HG02840 (cell line): ENCODE data around the gene CLEC1A.

ENCODE experiments used
- ATAC-seq: cut with Tn5 transposase; IDR thresholded peaks from one replicate; pipeline ENCODE4 v1.9.1; 2021; ENCODE audit warnings: mild to moderate bottlenecking, moderate library complexity, moderate number of reproducible peaks; ENCODE audit not compliant: unreplicated experiment, low FRiP score

Gene CLEC1A, protein sequence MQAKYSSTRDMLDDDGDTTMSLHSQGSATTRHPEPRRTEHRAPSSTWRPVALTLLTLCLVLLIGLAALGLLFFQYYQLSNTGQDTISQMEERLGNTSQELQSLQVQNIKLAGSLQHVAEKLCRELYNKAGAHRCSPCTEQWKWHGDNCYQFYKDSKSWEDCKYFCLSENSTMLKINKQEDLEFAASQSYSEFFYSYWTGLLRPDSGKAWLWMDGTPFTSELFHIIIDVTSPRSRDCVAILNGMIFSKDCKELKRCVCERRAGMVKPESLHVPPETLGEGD

GRCh38 chr12:10098791-10099190 lies at the start of gene CLEC1A:
Gene CLEC1A, minus strand, starts transcription at chr12:10098985. Its CDS starts 63 bp downstream, at chr12:10098922.
- ATAC-seq, result no peak

DNA sequence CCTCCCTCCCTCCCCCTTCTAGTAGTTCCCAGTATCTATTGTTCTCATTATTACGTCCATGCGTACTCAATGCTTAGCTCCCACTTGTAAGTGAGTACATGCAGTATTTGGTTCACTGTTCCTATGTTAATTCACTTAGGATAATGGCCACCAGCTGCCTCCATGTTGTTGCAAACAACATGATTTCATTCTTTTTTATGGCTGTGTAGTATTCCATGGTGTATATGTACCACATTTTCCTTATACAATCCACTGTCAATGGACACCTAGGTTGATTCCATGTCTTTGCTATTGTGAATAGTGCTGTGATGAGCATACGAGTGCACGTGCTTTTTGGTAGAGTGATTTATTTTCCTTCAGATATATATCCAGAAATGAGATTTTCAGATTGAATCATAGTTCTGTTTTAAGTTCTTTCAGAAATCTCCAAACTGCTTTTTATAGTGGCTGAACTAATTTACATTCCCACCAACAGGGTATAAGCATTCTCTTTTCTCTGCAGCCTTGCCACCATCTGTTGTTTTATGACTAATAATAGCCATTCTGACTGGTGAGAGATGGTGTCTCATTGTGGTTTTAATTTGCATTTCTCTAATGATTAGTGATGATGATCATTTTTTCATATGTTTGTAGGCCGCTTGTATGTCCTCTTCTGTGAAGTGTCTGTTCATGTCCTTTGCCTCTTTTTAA lies 49.1 kb upstream of the CLEC1A start:
- ATAC-seq, result peak; percentile 91

DNA sequence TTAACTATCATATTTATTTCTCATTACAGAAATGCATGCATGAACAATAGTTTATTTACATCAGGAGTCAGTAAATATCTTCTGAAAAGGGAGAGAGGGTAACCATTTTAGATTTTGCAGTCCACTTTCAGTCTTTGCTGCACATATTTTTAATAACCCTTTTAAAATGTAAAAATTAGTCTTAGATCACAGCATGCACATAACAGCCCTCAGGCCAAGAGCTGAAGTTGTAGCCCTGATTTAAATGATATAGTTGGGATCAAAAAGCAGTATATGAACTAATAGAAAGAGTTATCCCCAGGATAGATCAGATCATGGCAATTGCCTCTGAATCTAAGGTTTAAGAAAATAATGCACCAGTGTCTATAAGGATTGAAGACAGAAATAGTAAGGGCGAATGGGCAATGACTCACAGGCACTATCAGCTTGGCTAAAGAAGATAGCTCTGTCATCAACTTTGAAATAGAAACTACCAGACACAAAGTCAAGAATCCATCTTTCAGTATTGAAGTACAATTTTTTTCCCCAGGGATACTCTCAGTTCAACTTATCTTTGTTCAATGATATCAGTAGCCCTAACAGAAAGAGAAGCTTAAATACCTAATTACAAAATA lies 44.3 kb upstream of the CLEC1A start:
- ATAC-seq, result no peak

DNA sequence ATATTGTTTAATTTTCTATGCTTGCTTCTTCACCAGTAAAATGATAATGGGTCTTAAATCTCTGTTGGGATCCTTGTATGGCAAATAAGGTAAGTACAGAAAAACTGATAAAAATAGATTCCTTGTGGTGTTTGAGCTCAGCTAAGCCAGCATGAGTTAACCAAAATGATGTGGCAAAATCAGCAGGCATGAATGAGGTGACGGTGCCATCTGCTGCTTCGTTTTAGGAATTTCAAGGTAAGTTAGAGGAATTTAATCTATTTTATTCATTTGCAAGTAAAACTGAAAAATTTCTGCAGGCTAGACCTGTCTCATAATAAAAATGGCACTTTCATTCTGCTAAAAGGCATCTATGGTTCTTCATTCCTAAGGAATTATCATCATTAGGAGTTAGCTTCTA lies 41.2 kb upstream of the CLEC1A start:
- ATAC-seq, result no peak

GRCh38 chr12:10136637-10137205 lies 37.9 kb upstream of the CLEC1A start:
- no peak for ATAC-seq

GRCh38 chr12:10135126-10135525 lies 36.3 kb upstream of the CLEC1A start:
- ATAC-seq, result no peak

DNA sequence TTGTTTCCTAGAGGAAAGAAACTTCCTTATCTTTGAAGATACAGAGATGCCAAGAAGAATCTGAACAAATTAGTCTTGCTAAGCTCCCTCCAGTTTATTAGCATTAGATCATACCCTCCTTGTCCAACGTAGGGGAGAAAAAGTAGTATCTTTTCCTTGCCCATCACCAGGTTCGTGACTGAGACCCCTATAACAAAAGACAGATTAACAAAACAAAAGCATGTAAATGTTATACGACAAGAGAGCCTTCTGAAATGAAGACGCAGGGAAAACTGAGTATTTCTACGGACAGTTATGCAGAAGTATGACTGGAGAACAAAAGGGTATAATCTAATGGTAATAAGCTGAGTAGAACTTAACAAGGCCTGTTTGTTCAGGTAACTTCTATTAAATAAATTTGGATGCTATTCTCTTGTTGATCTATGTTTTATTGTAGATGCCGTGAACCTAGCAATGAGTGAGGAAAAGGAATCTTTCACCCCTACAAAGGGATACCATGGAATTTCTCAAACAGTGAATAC lies 34.1 kb upstream of the CLEC1A start:
- ATAC-seq, result no peak

GRCh38 chr12:10131111-10131690 lies 32.4 kb upstream of the CLEC1A start:
- ATAC-seq, result no peak

DNA sequence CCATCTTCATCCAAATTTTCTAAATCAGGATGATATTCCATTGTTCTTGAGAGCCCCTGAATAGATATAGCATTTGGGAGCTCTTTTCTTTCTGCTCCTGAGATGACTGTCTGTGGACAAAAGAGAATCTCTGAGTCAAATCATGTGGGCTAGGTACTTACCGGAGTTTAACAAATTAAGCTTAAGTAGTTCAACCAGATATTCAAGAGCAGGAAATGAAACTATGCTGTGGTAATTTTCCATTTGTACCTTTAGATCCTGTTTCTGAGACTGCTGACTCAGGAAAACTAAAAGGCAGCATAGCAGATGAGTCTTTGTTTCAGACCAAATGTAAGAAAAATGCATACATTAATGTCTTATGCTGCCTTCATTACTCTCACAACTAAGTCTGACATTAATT lies 31.3 kb upstream of the CLEC1A start, which contains the start of gene CLEC7A:
TSS of gene CLEC7A (minus strand) at position 158 of the 400 bp plus-strand sequence. CDS start at position 41, 117 bp downstream.
- ATAC-seq, result peak; percentile 79

GRCh38 chr12:10128687-10129086 lies 29.9 kb upstream of the CLEC1A start:
- no peak for ATAC-seq

- ATAC-seq, result no peak
Observed at GRCh38 chr12:10126413-10126812, 27.6 kb upstream of the CLEC1A start.

GRCh38 chr12:10122689-10123088 lies 23.9 kb upstream of the CLEC1A start:
- no peak for ATAC-seq

- ATAC-seq, result no peak
Observed at GRCh38 chr12:10121278-10121677, 22.5 kb upstream of the CLEC1A start.

- ATAC-seq, result no peak
Observed at GRCh38 chr12:10119066-10119465, 20.3 kb upstream of the CLEC1A start.

DNA sequence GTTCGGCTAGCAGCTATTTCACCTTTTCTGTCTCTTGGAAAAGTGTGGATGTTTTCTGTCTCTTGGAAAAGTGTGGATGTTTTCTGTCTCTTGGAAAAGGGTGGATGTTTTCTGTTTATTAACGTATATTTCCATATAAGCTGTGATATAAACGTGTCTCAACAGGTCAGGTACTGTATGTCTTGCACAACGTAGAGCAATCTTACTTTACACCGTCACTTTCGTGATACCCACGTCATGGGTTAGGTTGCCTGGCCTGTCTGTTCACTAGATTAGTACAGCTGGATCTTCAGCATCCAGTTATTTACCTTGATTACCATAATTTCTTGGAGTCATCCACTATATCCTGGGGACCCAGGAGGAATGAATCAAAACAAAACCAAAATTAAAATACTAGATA lies 17.1 kb upstream of the CLEC1A start:
- no peak for ATAC-seq

GRCh38 chr12:10115311-10115710 lies 16.5 kb upstream of the CLEC1A start:
- ATAC-seq, result no peak

GRCh38 chr12:10113920-10114319 lies 15.1 kb upstream of the CLEC1A start:
- no peak for ATAC-seq

DNA sequence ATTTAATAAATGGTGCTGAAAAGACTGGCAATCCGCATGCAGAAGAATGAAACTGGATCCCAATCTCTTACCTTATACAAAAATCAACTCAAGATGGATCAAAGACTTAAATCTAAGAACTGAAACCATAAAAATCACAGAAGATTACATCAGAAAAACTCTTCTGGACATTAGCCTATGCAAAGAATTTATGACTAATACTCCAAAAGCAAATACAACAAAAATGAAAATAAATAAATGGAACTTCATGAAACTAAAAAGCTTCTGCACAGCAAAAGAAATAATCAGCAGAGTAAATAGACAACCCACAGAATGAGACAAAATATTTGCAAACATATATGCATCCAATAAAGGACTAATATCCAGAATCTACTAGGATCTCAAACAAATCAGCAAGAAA lies 14.3 kb upstream of the CLEC1A start:
- no peak for ATAC-seq

GRCh38 chr12:10111451-10111850 lies 12.7 kb upstream of the CLEC1A start:
- ATAC-seq, result no peak

DNA sequence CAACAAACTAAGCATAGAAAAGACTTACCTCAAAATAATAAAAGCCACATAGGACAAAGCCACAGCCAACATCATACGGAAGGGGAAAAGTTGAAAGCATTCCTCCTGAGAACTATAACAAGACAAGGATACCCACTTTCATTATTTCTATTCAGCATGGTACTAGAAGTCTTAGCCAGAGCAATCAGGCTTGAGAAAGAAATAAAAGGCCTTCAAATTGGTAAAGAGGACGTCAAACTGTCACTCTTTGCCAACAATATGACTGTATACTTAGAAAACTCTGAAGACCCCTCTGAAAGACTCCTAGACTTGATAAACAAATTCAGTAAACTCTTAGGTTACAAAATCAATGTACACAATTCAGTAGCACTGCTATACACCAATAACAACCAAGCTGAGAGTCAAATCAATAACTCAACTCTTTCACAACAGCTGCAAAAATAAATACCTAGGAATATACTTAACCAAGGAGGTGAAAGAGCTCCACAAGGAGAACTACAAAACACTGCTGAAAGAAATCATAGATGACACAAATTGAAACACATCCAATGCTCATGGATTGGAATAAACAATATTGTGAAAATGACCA lies 11.6 kb upstream of the CLEC1A start:
- no peak for ATAC-seq
